PC-9 (cell line): ENCODE measurements around the gene CASQ2.

Experiments
- CTCF ChIP-seq: fragments of 200-600 bp; sonication (generic); conservative IDR thresholded peaks from 2 replicates; pipeline ENCODE4 v1.6.1; 2017; ENCODE audit warnings: mixed run types, antibody characterized with exemption, mild to moderate bottlenecking, moderate library complexity
- EZH2 ChIP-seq: fragments of 200-600 bp; sonication (generic); IDR thresholded peaks from 2 replicates; pipeline ENCODE4 v1.8.0; 2017; ENCODE audit warnings: antibody characterized with exemption, low read depth

GRCh38 chr1:115771847-115772457 is 3.4 kb upstream of the CASQ2 start:
- peak; percentile 95 for TF ChIP-seq CTCF
- TF ChIP-seq EZH2, result no peak
